ENCODE measurements around the gene STARD3. TPM values are rescaled to one million over a fixed set of nuclear protein-coding genes. Genes with fewer than 3 reads are reported as not detected.

The STARD3 gene
- total and polyA plus RNA-seq, 2 of the 13 experiments (the other 11 are each of a cell fraction or from before 2014, with no cell fraction given), result 34.6 to 100 TPM

DNA sequence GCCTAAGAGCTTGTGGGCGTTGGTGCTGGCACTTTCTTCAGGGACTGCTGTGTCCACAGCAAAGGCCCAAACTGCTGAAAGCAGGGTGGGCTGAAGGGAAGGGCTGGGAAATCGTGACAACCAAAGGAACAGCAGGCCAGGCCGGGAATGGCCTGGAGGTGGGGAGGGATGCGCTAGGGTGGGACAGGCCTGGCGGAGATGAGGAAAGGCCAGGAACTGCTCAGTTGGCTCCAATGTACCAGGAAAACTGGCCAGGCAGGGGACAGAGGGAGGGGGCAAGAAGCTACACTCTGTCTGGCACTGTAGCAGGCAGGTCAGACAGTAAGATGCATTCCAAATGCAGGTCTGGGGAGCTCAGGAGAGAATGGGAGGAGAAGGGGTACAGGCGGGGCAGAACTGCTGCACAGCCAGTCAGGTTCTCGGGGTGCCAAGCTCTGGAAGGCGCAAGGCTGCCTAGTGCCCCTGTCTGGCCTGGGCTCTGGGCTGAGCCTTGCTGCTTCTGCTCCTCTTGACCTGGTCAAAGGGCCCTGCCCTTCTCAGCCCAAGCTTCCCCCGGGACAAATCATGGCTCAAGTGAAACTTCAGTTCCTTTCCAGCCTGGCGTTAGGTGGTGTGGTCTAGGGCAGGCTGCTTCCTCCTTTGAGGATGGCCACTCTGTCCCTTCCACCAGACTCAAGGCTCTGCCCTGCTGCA is 38.6 kb downstream of the STARD3 start (continued):
- TF ChIP-seq, protein P1, sequence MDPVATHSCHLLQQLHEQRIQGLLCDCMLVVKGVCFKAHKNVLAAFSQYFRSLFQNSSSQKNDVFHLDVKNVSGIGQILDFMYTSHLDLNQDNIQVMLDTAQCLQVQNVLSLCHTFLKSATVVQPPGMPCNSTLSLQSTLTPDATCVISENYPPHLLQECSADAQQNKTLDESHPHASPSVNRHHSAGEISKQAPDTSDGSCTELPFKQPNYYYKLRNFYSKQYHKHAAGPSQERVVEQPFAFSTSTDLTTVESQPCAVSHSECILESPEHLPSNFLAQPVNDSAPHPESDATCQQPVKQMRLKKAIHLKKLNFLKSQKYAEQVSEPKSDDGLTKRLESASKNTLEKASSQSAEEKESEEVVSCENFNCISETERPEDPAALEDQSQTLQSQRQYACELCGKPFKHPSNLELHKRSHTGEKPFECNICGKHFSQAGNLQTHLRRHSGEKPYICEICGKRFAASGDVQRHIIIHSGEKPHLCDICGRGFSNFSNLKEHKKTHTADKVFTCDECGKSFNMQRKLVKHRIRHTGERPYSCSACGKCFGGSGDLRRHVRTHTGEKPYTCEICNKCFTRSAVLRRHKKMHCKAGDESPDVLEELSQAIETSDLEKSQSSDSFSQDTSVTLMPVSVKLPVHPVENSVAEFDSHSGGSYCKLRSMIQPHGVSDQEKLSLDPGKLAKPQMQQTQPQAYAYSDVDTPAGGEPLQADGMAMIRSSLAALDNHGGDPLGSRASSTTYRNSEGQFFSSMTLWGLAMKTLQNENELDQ (CRISPR knock-in tag; IDR thresholded peaks at IDR 0.05; ENCODE audit: borderline replicate concordance), result no peak
- TF ChIP-seq ATM (IDR thresholded peaks at IDR 0.05; ENCODE audit: borderline replicate concordance), result no peak
- TF ChIP-seq NCOR1 (IDR thresholded peaks at IDR 0.05; ENCODE audit: borderline replicate concordance, low read length), result no peak
- TF ChIP-seq FOXC1 (CRISPR knock-in tag; IDR thresholded peaks at IDR 0.05; ENCODE audit: borderline replicate concordance), result 0 out of 2 replicates have a peak, but pooled peaks have one; percentile 55
- no peak for TF ChIP-seq ZNF331 (CRISPR knock-in tag; IDR thresholded peaks at IDR 0.05)
- TF ChIP-seq, protein P2, sequence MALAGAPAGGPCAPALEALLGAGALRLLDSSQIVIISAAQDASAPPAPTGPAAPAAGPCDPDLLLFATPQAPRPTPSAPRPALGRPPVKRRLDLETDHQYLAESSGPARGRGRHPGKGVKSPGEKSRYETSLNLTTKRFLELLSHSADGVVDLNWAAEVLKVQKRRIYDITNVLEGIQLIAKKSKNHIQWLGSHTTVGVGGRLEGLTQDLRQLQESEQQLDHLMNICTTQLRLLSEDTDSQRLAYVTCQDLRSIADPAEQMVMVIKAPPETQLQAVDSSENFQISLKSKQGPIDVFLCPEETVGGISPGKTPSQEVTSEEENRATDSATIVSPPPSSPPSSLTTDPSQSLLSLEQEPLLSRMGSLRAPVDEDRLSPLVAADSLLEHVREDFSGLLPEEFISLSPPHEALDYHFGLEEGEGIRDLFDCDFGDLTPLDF (CRISPR knock-in tag; IDR thresholded peaks at IDR 0.05), result no peak
- TF ChIP-seq HES4 (CRISPR knock-in tag; IDR thresholded peaks at IDR 0.05; ENCODE audit: borderline replicate concordance), result no peak
- no peak for TF ChIP-seq CBX5 (CRISPR knock-in tag; IDR thresholded peaks at IDR 0.05; ENCODE audit: borderline replicate concordance)
- TF ChIP-seq MLLT10 (CRISPR knock-in tag; IDR thresholded peaks at IDR 0.05), result no peak
- TF ChIP-seq HIVEP1 (CRISPR knock-in tag; IDR thresholded peaks at IDR 0.05), result no peak
- no peak; the same call in 1 of the 2 replicates for TF ChIP-seq NFATC3 (CRISPR knock-in tag; IDR thresholded peaks at IDR 0.05)
- TF ChIP-seq, protein P3, sequence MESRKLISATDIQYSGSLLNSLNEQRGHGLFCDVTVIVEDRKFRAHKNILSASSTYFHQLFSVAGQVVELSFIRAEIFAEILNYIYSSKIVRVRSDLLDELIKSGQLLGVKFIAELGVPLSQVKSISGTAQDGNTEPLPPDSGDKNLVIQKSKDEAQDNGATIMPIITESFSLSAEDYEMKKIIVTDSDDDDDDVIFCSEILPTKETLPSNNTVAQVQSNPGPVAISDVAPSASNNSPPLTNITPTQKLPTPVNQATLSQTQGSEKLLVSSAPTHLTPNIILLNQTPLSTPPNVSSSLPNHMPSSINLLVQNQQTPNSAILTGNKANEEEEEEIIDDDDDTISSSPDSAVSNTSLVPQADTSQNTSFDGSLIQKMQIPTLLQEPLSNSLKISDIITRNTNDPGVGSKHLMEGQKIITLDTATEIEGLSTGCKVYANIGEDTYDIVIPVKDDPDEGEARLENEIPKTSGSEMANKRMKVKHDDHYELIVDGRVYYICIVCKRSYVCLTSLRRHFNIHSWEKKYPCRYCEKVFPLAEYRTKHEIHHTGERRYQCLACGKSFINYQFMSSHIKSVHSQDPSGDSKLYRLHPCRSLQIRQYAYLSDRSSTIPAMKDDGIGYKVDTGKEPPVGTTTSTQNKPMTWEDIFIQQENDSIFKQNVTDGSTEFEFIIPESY (CRISPR knock-in tag; IDR thresholded peaks at IDR 0.05), result peak; percentile 95
- TF ChIP-seq RFX1 (IDR thresholded peaks at IDR 0.05), result no peak
- TF ChIP-seq ZBTB8A (CRISPR knock-in tag; IDR thresholded peaks at IDR 0.05; ENCODE audit: borderline replicate concordance, low read depth), result no peak
- TF ChIP-seq, protein P4, sequence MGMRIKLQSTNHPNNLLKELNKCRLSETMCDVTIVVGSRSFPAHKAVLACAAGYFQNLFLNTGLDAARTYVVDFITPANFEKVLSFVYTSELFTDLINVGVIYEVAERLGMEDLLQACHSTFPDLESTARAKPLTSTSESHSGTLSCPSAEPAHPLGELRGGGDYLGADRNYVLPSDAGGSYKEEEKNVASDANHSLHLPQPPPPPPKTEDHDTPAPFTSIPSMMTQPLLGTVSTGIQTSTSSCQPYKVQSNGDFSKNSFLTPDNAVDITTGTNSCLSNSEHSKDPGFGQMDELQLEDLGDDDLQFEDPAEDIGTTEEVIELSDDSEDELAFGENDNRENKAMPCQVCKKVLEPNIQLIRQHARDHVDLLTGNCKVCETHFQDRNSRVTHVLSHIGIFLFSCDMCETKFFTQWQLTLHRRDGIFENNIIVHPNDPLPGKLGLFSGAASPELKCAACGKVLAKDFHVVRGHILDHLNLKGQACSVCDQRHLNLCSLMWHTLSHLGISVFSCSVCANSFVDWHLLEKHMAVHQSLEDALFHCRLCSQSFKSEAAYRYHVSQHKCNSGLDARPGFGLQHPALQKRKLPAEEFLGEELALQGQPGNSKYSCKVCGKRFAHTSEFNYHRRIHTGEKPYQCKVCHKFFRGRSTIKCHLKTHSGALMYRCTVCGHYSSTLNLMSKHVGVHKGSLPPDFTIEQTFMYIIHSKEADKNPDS (CRISPR knock-in tag; IDR thresholded peaks at IDR 0.05), result peak; percentile 65; the same call in 1 of the 2 replicates
- TF ChIP-seq NFKBIZ (CRISPR knock-in tag; IDR thresholded peaks at IDR 0.05), result no peak; the same call in 1 of the 2 replicates
- TF ChIP-seq, protein P5, sequence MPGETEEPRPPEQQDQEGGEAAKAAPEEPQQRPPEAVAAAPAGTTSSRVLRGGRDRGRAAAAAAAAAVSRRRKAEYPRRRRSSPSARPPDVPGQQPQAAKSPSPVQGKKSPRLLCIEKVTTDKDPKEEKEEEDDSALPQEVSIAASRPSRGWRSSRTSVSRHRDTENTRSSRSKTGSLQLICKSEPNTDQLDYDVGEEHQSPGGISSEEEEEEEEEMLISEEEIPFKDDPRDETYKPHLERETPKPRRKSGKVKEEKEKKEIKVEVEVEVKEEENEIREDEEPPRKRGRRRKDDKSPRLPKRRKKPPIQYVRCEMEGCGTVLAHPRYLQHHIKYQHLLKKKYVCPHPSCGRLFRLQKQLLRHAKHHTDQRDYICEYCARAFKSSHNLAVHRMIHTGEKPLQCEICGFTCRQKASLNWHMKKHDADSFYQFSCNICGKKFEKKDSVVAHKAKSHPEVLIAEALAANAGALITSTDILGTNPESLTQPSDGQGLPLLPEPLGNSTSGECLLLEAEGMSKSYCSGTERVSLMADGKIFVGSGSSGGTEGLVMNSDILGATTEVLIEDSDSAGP (CRISPR knock-in tag; IDR thresholded peaks at IDR 0.05; ENCODE audit: borderline replicate concordance), result 0 out of 2 replicates have a peak, but pooled peaks have one; percentile 18
- no peak for TF ChIP-seq PLRG1 (conservative IDR thresholded peaks at IDR 0.05)
- TF ChIP-seq ZNF780A (CRISPR knock-in tag; IDR thresholded peaks at IDR 0.05), result no peak
- TF ChIP-seq ZBTB7A (CRISPR knock-in tag; IDR thresholded peaks at IDR 0.05), result no peak
- TF ChIP-seq TAF1 (CRISPR knock-in tag; IDR thresholded peaks at IDR 0.05), result peak; percentile 8; the same call in 1 of the 2 replicates

Measured in HepG2 (cell line).